ENCODE results near the gene SPACA5B.
"Not testable (repeated sequence)": the region's sequence is repeated elsewhere in the genome, so short reads cannot be mapped to it uniquely, and the experiment has no call there.

The SPACA5B gene
- 0 reads per million in 2 donors for total RNA-seq

DNA sequence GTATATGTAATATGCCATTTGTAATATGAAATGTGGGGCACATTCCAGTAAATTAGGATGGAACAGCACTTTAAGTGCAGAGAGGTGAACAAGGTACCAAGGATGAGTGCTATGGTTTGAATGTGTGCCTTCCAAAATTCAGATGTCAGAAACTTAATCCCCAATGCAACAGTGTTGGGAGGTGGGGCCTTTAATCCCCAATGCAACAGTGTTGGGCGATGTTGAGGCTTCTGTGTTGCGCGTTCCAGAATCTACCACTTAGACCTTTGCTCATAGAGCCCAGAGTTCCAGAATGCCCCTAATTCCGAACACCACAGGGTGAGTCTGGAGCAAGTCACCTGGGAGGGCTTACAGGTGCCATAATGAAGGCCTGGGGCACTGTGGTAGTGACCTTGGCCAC lies at the start of gene SPACA5B:
Gene SPACA5B (plus strand): TSS at position 301 of the 400 bp plus-strand sequence. CDS start 62 bp downstream, at position 363.
- not testable (repeated sequence) for DNase-seq

DNA sequence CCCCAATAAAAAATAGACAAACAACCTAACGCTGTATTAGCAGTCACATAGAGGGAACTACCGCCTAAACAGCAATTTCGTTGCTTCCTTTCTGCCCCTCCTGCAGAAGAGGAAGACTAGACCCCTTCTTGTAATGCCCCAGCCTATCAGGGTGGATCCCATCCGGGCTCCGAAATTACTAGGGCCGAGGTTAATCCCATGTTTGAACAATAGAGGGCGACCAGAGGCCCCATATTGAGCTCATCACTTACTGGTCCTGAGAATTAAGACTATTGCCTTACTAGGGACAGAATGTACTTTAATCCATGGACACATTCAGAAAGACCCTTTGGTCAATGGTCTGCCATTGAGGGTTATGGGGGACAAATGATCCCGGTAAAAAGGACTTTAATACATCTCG lies 47.2 kb upstream of the SPACA5B start:
- no peak for DNase-seq

DNA sequence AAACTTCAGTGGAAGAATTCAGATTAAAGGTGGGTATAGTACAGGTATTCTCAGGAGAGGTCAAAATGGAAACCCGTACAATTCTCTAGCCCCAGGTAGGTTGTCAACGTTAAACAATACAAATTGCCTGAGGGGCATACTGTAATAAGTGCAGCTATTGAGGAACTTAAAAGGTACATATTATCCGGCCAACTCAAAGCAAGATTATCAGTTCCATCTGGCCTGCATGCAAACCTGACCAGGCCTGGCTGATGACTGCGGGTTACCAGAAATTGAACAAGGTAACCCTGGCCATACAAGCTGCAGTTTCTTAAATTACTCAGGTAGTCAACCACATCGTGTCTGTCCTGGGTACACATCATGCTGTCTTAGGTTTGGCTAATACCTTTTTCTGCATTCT lies 46.7 kb upstream of the SPACA5B start:
- DNase-seq: no peak

DNA sequence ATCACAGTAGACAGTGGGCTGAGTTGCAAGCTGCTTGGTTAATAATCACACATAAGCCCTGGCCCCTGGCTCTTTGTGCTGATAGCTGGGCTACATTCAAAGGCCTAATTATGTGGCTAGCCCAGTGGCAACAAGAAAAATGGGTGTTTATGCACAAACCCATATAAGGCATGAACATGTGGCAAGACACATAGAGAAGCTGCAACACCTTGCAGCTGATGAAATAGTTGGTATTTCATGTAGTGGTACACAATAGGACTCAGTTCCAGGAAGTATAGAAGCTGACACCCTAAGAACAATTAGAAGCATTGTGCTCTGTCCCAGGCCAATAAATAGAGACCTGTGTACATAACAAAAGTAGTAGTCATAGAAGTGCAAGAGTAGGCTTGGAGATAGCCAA lies 44.3 kb upstream of the SPACA5B start:
- no peak for DNase-seq

DNA sequence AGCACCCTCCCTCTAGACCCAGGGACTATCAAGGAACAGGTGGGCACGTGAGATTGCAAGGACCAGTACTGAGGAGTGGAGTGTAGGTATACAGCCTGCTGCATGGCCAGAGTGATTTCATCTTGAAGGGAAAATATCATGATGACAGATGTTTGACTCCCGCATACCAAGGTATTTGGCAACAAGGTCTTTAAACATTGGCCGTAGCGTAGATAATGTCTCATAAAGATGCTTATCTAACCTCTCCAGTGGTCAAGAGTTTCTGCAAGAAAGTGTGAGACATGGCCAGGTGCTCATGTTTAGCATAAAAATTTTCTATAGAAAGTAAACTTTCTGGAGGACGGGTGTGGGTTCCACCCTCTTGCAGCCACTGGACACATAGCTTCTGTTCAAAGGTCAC lies 40.3 kb upstream of the SPACA5B start:
- no peak for DNase-seq

DNA sequence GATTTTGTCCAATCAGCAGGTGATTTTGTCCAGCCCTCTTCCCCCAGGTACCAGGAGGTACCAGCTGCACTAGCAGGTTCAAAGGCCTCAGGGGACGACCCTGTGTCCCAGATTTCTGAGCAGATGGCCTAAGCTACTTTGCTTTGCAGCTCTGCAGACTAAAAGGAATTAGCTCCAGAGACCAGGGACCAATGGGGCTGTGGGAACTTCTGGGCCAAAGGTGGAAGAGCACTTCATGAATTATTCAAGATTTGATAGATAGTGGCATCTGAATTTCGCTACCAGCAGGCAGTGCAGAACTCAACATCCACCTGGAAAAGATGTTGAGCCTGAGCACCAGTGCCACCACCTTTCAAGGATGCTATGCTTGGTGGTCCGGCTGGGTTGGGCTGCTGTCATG lies 37.9 kb upstream of the SPACA5B start:
- DNase-seq: not testable (repeated sequence)

DNA sequence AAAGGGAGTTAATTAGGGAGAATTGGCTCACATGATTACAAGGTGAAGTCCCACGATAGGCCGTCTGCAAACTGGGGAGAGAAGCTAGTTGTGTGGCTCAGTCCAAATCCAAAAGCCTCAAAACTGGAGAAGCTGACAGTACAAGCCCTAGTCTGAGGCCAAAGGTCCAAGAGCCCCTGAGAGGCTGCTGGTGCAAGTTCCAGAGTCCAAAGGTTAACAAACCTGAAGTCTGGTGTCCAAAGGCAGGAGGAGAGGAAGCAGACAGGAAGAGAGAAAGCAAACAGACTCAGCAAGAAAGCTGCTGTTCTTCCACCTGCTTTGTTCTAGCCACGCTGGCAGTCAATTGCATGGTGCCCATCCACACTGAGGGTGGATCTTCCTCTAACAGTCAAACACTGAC lies 29.0 kb upstream of the SPACA5B start:
- DNase-seq: no peak

DNA sequence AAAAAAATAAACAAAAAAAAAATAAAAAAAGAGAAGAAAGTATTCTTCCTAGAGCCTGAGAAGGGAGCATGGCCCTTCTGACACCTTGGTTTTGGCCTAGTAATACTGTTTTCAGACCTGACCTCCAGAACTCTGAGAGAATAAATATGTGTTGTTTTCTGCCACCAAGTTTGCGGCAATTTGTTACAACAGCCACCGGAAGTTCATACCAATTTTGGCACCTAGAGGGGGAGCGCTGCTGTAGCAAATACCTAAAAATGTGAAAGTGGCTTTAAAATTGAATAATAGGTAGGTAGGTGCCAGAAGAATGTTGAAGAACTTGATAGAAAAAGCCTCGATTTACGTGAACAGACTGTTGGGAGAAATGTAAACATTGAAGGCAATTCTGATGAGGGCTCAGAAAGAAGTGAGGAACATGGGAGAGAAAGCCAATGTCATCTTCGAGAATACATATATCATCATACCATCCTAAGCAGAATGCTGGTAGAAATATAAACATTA lies 27.5 kb upstream of the SPACA5B start:
- DNase-seq: no peak

DNA sequence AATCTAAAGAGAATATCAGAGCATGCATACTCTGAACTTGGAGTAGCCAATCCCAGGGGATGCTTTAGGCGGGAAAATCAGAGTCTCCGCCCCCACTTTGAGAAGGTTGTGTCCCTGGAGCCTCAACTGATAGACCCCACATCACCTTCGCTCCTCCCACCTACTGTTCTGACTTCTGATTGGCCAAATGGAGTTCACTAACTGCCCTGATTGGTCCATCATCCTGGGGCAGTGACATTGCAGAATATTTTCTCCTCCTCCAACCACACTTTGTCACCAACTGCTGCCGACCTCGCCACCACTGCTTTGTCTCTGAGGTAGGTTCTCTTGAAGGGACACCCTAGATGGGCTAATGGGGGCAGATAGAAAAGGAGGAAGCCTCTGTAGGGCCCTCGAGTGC lies 22.7 kb upstream of the SPACA5B start:
- no peak for DNase-seq

DNA sequence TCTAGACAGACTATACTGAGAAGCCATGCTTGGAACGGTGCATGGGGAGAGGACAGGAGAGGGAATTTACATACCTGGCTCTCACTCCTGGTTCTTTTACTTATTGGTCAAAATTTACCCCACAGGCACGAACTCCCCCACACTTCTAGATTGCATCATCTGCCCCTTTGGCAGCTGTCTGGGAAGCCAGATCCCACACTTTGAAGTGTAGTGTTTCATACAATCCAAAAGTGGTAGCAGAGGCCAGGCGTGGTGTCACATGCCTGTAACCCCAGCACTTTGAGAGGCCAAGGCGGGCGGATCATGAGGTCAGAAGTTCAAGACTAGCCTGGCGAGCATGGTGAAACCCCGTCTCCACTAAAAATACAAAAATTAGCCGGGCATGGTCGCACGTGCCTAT lies 5.1 kb upstream of the SPACA5B start:
- DNase-seq: not testable (repeated sequence)

DNA sequence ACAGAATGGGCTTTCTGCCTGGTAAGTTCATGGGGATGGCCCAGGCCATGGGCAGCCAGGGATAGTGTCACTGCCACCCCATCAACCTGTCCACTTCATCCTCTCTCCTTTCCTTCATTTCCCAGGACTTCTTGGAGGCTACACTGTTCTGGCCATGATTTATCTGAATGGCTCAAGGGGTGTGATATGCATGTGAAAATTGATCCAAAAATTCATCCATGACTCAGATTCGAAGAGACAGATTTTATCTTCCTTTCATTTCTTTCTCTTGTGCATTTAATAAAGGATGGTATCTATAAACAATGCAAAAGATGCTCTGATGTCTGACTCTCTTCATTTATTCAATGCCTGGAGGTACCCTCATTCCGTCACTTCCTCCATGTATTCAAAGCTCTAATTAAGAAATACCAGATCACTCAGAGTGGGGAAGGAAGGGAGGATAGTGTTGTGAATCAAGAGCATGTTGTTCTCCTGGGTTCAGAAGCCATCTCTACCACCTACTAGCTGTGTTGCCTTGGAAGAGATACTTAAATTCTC lies 1.9 kb downstream of the SPACA5B start:
- not testable (repeated sequence) for DNase-seq

DNA sequence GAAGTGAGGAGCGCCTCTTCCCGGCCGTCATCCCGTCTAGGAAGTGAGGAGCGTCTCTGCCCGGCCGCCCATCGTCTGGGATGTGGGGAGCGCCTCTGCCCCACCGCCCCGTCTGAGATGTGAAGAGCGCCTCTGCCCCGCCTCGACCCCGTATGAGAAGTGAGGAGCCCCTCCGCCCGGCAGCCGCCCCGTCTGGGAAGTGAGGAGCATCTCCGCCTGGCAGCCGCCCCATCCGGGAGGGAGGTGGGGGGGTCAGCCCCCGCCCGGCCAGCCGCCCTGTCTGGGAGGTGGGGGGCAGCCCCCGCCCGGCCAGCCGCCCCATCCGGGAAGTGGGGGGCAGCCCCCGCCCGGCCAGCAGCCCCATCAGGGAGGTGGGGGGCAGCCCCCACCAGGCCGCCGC lies 8.7 kb downstream of the SPACA5B start:
- DNase-seq: not testable (repeated sequence)

DNA sequence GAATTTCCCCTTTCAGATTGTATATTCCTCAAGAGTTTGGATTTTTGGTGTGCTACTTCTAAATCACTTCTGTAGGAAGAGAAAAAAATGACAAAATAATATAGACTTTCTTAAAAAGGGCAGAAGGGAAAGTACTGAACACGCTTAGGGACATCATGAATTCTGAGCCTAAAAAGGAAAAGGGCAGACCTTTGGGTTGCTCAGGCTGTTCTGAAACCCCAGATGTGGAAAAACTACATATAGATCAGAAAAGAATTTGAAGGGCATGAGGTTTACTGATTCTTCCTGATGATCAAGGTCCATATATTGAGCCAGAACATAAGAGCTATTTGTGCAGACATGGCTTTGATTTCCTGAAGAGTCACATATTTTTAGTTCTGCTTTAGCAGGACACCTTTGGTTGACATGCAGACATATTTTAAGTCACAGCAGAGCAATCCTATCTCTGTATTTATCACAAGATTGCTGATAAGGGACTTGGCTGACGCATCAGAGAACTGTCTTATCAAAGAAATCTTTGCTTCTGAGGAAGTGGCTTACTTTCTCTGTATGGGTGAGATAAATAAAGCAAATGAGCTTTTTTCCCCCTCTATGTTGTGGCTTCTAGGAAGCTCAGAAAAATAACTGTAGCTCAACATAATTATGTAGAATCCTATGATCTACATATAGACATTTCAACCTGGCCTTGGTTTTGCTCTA lies 11.5 kb downstream of the SPACA5B start:
- DNase-seq: not testable (repeated sequence)

DNA sequence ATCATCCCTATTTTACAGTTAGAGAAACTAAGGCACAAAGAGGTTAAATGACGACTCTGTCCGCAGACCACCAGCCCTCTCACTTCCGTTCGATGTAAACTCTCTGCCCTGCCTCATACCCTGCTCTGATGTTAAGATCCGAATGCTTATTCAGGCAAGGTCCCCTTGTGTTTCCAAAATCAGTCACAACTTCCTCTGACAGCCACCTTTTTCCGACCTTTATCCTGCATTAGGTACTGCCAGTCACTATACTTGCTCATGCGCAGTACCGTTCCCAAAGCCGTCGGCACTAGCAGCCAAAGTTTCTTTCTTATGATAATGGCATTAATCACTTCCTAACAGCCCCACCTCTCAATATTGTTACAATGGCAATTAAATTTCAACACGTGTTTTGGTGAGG lies 12.3 kb downstream of the SPACA5B start:
- DNase-seq: not testable (repeated sequence)

DNA sequence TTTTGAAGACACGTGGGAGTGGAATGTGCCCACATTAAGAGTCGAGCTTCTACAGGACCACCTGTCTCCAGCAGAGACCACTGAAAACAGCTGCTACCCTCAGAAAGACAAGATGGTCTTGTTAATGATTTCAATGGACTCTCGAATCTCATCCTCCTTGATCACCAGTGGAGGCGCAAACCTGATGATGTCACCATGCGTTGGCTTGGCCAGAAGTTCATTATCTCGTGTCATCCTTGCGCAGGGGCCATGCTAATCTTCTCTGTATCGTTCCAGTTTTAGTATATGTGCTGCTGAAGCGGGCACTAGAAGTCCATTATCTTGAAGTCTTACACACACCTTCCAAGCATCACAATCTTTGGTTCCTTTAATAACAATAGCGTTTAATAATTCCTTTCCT lies 23.3 kb downstream of the SPACA5B start:
- no peak for DNase-seq

DNA sequence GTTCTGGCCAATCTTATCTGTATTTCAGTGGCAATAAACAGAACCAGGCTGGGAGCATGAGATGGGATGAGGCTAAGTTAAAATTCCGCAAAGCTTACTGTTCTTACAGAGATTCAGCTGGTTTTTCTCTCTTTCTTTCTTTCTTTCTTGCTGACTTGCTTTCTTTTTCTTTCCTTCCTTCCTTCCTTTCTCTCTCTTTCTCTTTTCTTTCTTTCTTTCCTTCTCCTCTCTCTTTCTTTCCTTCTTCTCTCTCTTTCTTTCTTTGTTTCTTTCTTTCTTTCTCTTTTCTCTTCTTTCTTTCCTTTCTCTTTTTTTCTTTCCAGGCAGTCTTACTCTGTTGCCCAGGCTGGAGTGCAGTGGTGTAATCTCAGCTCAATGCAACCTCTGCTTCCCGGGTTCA lies 24.4 kb downstream of the SPACA5B start:
- no peak for DNase-seq

DNA sequence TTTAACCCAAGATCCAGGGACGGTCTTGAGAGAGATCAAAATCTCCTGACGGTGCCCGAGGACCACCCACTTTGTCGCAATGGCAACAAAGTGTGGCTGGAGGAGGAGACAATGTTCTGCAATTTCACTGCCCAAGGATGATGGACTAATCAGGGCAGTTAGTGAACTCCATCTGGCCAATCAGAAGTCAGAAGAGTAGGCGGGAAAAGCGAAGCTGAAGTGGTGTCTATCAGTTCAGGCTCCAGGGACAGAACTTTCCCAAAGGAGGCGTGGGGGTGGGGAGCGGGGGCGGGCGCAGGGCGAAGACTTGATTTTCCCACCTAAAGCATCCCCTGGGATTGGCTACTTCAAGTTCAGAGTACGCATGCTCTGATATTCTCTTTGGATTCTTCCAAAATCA lies 25.6 kb downstream of the SPACA5B start:
- no peak for DNase-seq

DNA sequence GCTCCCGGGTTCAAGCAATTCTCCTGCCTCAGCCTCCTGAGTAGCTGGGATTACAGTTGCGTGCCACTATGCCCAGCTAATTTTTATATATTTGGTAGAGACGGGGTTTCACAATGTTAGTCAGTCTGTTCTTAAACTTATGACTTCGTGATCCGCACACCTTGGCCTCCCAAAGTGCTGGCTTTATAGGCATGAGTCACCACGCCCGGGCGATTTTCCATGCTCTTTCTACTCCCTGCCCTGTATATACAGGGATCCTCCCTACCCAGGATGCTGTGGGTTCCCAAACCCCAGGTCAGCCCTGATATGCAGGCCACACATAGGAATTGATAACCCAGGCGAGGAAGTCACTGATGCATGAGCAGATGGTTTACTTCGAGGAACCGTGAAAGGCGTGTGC lies 34.8 kb downstream of the SPACA5B start:
- DNase-seq: no peak

DNA sequence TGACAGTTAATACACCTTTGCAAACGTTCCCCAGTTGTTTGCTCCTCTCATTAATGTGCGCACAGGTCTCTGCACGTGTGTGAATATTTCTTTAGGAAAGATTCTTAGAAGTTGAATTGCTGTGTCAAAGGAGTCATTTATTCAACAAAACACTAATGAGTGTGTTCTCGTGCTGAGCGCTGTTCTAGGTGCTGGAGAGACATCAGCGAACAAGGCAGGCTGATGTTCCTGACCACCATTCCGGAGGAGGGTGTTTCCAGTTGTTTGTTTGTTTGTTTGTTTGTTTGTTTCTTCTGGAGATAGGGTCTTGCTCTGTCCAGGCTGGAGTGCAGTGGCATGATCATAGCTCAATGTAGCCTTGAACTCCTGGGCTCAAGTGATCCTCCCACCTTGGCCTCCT lies 35.9 kb downstream of the SPACA5B start:
- DNase-seq: not testable (repeated sequence)

DNA sequence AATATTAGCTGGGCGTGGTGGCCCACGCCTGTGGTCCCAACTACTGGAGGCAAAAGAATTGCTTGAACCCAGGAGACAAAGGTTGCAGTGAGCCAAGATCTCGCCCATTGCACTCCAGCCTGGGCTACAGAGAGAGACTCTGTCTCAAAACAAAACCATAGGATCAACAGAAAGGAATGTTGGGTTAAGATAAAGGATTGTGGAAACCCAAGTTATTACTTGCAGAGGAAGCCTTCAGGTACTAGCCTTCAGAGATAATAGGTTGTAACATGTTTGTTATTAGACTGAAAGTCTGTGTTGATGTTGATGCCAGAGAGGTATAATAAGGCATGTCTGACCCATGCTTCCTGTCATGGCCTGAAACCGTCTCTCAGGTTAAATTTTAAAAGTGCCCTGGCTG lies 49.3 kb downstream of the SPACA5B start:
- no peak for DNase-seq

DNA sequence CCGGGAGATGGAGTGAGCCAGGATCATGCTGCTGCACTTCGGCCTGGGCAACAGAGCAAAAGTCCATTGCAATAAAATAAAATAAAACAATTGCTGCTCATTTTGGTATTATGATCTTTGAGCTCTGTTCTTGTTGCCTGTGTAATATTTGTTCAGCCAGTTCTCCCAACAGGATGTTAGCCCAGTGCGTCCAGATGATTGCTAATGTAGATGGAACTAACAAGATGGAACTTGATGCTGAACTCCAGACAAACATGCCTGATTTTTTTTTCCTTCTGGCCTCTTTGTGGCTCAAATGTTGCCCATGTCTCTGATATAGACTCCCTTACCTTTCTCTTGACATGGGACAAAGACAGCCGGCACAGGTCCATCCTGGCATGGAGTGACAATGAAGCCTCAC lies 50.4 kb downstream of the SPACA5B start:
- DNase-seq: no peak

DNA sequence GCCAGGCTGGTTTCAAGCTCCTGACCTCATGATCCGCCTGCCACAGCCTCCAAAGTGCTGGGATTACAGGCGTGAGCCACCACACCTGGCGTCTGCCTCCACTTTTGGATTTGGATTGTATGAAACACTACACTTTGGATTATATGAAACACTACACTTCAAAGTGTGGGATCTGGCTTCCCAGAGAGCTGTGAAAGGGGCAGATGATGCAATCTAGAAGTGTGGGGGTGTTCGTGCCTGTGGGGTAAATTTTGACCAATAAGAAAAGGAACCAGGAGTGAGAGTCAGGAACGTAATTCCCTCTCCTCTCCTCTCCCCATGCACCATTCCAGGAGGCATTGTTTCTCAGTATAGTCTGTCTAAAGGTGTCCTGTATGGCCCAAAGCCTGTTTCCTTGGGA lies 51.5 kb downstream of the SPACA5B start:
- DNase-seq: not testable (repeated sequence)

Data from activated gamma-delta T cell (primary cell).